Mesothelial cell of epicardium (in vitro differentiated cells): ENCODE measurements around the gene DAGLA. TPM values are rescaled to one million over a fixed set of nuclear protein-coding genes. Genes with fewer than 3 reads are reported as not detected.
"Not testable (repeated sequence)": the region's sequence is repeated elsewhere in the genome, so short reads cannot be mapped to it uniquely, and the experiment has no call there.

Source experiments
- DNase-seq, 2 experiments: peaks; one replicate each; pipeline ENCODE4 v3.0.0; 2021; ENCODE audit warnings: low spot score in 2 of 2; ENCODE audit not compliant: unreplicated experiment in 2 of 2
- H3K27ac Mint-ChIP-seq: 2 replicates; pipeline ENCODE4 v1.8.0; 2021; ENCODE audit warnings: mixed read lengths
- H3K27me3 Mint-ChIP-seq: 2 replicates; pipeline ENCODE4 v1.8.0; 2021; ENCODE audit warnings: low read depth, mixed read lengths
- H3K36me3 Mint-ChIP-seq: 2 replicates; pipeline ENCODE4 v1.8.0; 2021; ENCODE audit warnings: mixed read lengths
- H3K4me1 Mint-ChIP-seq: 2 replicates; pipeline ENCODE4 v1.8.0; 2021; ENCODE audit warnings: mixed read lengths
- H3K4me3 Mint-ChIP-seq: 2 replicates; pipeline ENCODE4 v1.8.0; 2021; ENCODE audit warnings: mild to moderate bottlenecking, moderate library complexity, mixed read lengths
- H3K9me3 Mint-ChIP-seq: 2 replicates; pipeline ENCODE4 v1.8.0; 2021; ENCODE audit warnings: mixed read lengths
- CTCF ChIP-seq: fragments of 200-600 bp; sonication (generic); IDR thresholded peaks from one replicate; pipeline ENCODE4 v1.5.0; 2021; ENCODE audit warnings: antibody characterized with exemption; ENCODE audit not compliant: unreplicated experiment
- total RNA-seq: library from RNA; stranded (reverse); gene quantifications from 3 replicates; pipeline ENCODE4 v1.2.1, GENCODE V29; 2021

DAGLA gene
- total RNA-seq, 1 donor from 2014 or later = 8.1 TPM

GRCh38 chr11:61669417-61669816 is 10.8 kb upstream of the DAGLA start:
- no peak for DNase-seq
- Mint-ChIP-seq H3K27ac (no peak overlapping the region), H3K27me3 (peaks cover 19% of the 10 kb centered on the region), H3K4me3 (no peak overlapping the region), H3K36me3 (no peaks in the 10 kb centered on the region), H3K9me3 (no peaks in the 10 kb centered on the region), H3K4me1 (peaks cover 6% of the 10 kb centered on the region)
- no peak for TF ChIP-seq CTCF

- no peak for DNase-seq
- no peaks in the 10 kb centered on the region for H3K9me3 Mint-ChIP-seq
- no peak for TF ChIP-seq CTCF
- no peak overlapping the region for H3K27ac Mint-ChIP-seq
- H3K4me3 Mint-ChIP-seq = no peak overlapping the region
- H3K4me1 Mint-ChIP-seq = peaks cover 6% of the 10 kb centered on the region
- no peaks in the 10 kb centered on the region for H3K36me3 Mint-ChIP-seq
- peaks cover 29% of the 10 kb centered on the region for H3K27me3 Mint-ChIP-seq
These were observed 9.6 kb upstream of the DAGLA start for GRCh38 chr11:61670626-61671025.

GRCh38 chr11:61671527-61671926 is 8.7 kb upstream of the DAGLA start:
- no peak for TF ChIP-seq CTCF
- peaks cover 36% of the 10 kb centered on the region for H3K27me3 Mint-ChIP-seq
- DNase-seq = no peak

GRCh38 chr11:61673946-61674467 is 6.2 kb upstream of the DAGLA start:
- H3K27me3 Mint-ChIP-seq = peaks cover 43% of the 10 kb centered on the region
- not testable (repeated sequence) for H3K27ac Mint-ChIP-seq, H3K36me3 Mint-ChIP-seq, H3K4me1 Mint-ChIP-seq, H3K9me3 Mint-ChIP-seq, H3K4me3 Mint-ChIP-seq, DNase-seq

More at GRCh38 chr11:61671527-61671926, 8.7 kb upstream of the DAGLA start:
- no peak overlapping the region for H3K4me3 Mint-ChIP-seq
- peaks cover 6% of the 10 kb centered on the region for H3K4me1 Mint-ChIP-seq
- H3K9me3 Mint-ChIP-seq = no peaks in the 10 kb centered on the region
- H3K36me3 Mint-ChIP-seq = no peaks in the 10 kb centered on the region
- no peak overlapping the region for H3K27ac Mint-ChIP-seq

- no peaks in the 10 kb centered on the region for H3K9me3 Mint-ChIP-seq
- H3K27me3 Mint-ChIP-seq = peaks cover 41% of the 10 kb centered on the region
- peaks cover 9% of the 10 kb centered on the region for H3K4me1 Mint-ChIP-seq
- no peak for DNase-seq
- H3K27ac Mint-ChIP-seq = no peak overlapping the region
- TF ChIP-seq CTCF = no peak
- no peak overlapping the region for H3K4me3 Mint-ChIP-seq
- no peaks in the 10 kb centered on the region for H3K36me3 Mint-ChIP-seq
These were observed 4.4 kb upstream of the DAGLA start for GRCh38 chr11:61675826-61676225.

- no peaks in the 10 kb centered on the region for H3K36me3 Mint-ChIP-seq
- TF ChIP-seq CTCF = no peak
- H3K9me3 Mint-ChIP-seq = no peaks in the 10 kb centered on the region
- DNase-seq = no peak
- H3K27ac Mint-ChIP-seq = peak overlapping the region; percentile 57
- peak overlapping the region; percentile 49 for H3K4me3 Mint-ChIP-seq
- peaks cover 26% of the 10 kb centered on the region for H3K27me3 Mint-ChIP-seq
- peaks cover 17% of the 10 kb centered on the region for H3K4me1 Mint-ChIP-seq
These were observed 895 bp upstream of the DAGLA start for GRCh38 chr11:61679296-61679695.
